ENCODE results near the gene SNRPA.

DNA sequence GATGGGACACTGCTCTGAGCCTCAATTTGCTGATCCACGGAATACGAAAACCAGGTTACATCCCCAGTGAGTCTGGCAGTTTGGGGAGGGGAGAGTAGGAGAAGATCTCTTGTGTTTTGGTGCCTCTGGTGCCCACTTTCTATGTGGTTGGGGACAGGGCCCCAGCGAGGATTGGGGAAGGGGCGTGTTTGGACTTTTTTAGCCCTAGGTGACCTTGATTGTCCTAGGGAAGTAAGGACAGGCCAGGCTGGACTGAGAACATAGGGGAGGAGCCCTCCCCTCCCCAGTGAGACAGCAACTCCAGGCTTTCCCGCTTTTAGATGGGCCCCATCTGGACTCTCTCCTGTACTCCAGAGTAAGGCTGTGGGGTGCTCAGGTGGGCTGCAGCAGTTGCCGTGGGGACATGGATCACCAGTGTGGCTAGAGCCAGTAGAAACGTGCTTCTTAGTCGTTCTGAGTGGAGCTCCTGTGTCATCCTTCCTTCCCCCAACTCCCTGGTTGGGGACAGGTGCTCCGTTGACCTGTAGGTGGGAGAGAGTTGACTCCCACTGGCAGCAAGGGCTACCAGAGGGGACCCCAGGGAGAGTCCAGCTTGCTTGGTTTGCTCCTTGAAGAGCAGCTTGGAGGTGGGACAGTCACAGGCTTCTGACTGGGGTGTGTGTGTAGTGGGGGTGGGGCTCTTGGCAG lies 52.3 kb downstream of the SNRPA start:
- TF ChIP-seq, protein P1, sequence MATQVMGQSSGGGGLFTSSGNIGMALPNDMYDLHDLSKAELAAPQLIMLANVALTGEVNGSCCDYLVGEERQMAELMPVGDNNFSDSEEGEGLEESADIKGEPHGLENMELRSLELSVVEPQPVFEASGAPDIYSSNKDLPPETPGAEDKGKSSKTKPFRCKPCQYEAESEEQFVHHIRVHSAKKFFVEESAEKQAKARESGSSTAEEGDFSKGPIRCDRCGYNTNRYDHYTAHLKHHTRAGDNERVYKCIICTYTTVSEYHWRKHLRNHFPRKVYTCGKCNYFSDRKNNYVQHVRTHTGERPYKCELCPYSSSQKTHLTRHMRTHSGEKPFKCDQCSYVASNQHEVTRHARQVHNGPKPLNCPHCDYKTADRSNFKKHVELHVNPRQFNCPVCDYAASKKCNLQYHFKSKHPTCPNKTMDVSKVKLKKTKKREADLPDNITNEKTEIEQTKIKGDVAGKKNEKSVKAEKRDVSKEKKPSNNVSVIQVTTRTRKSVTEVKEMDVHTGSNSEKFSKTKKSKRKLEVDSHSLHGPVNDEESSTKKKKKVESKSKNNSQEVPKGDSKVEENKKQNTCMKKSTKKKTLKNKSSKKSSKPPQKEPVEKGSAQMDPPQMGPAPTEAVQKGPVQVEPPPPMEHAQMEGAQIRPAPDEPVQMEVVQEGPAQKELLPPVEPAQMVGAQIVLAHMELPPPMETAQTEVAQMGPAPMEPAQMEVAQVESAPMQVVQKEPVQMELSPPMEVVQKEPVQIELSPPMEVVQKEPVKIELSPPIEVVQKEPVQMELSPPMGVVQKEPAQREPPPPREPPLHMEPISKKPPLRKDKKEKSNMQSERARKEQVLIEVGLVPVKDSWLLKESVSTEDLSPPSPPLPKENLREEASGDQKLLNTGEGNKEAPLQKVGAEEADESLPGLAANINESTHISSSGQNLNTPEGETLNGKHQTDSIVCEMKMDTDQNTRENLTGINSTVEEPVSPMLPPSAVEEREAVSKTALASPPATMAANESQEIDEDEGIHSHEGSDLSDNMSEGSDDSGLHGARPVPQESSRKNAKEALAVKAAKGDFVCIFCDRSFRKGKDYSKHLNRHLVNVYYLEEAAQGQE (IDR thresholded peaks at IDR 0.05; ENCODE audit: insufficient read depth in 1 of 2, low read depth in 2 of 2, low read length in 2 of 2) = no peak
- TF ChIP-seq POLR2AphosphoS5 (IDR thresholded peaks at IDR 0.05; ENCODE audit: low read depth, low read length) (no peak), TAF1 (IDR thresholded peaks at IDR 0.05; ENCODE audit: borderline replicate concordance, insufficient read depth, low read length) (no peak)

Measured in PFSK-1 (cell line).